ENCODE measurements around the gene TK1. TPM values are rescaled to one million over a fixed set of nuclear protein-coding genes. Genes with fewer than 3 reads are reported as not detected.

The TK1 gene
- polyA plus RNA-seq, 1 donor: 19.7 TPM

- no peaks in the 10 kb centered on the region for H3K36me3 ChIP-seq (ENCODE audit: control insufficient read depth, insufficient read depth, low read length)
- H3K9me3 ChIP-seq (ENCODE audit: control insufficient read depth, low read depth, low read length): peaks cover 5% of the 10 kb centered on the region
- H3K27me3 ChIP-seq (ENCODE audit: control insufficient read depth, insufficient read depth, low read length): peaks cover 39% of the 10 kb centered on the region
- no peak overlapping the region for H3K4me3 ChIP-seq (ENCODE audit: low read length)
- H3K27ac ChIP-seq (ENCODE audit: low read length): no peak overlapping the region
- peaks cover 5% of the 10 kb centered on the region for H3K4me1 ChIP-seq (ENCODE audit: control insufficient read depth, insufficient read depth, low read length)
- WGBS (ENCODE audit: insufficient coverage, low lambda C conversion rate): no CpG with 5 or more reads among the region's 13 CpGs
- no peak for DNase-seq
Observed at GRCh38 chr17:78230252-78230962, 43.6 kb upstream of the TK1 start.

GRCh38 chr17:78228176-78228575 is 41.3 kb upstream of the TK1 start:
- DNase-seq: no peak
- peaks cover 38% of the 10 kb centered on the region for H3K27me3 ChIP-seq (ENCODE audit: control insufficient read depth, insufficient read depth, low read length)
- no peak overlapping the region for H3K27ac ChIP-seq (ENCODE audit: low read length)
- WGBS (ENCODE audit: insufficient coverage, low lambda C conversion rate): no CpG with 5 or more reads among the region's 4 CpGs
- H3K36me3 ChIP-seq (ENCODE audit: control insufficient read depth, insufficient read depth, low read length): peaks cover 13% of the 10 kb centered on the region
- H3K4me1 ChIP-seq (ENCODE audit: control insufficient read depth, insufficient read depth, low read length): peaks cover 5% of the 10 kb centered on the region
- H3K4me3 ChIP-seq (ENCODE audit: low read length): no peak overlapping the region
- H3K9me3 ChIP-seq (ENCODE audit: control insufficient read depth, low read depth, low read length): peaks cover 5% of the 10 kb centered on the region

- Histone ChIP-seq H3K27ac (ENCODE audit: low read length) (no peak overlapping the region), H3K4me1 (ENCODE audit: control insufficient read depth, insufficient read depth, low read length) (peaks cover 5% of the 10 kb centered on the region), H3K27me3 (ENCODE audit: control insufficient read depth, insufficient read depth, low read length) (peaks cover 31% of the 10 kb centered on the region), H3K9me3 (ENCODE audit: control insufficient read depth, low read depth, low read length) (peaks cover 5% of the 10 kb centered on the region), H3K36me3 (ENCODE audit: control insufficient read depth, insufficient read depth, low read length) (peaks cover 15% of the 10 kb centered on the region), H3K4me3 (ENCODE audit: low read length) (no peak overlapping the region)
- no CpG with 5 or more reads among the region's 10 CpGs for WGBS (ENCODE audit: insufficient coverage, low lambda C conversion rate)
- no peak for DNase-seq
Observed at GRCh38 chr17:78227455-78227916, 40.6 kb upstream of the TK1 start.

- Histone ChIP-seq H3K9me3 (ENCODE audit: control insufficient read depth, low read depth, low read length) (peaks cover 2% of the 10 kb centered on the region), H3K27ac (ENCODE audit: low read length) (no peak overlapping the region), H3K27me3 (ENCODE audit: control insufficient read depth, insufficient read depth, low read length) (peaks cover 25% of the 10 kb centered on the region), H3K4me3 (ENCODE audit: low read length) (no peak overlapping the region), H3K36me3 (ENCODE audit: control insufficient read depth, insufficient read depth, low read length) (peaks cover 15% of the 10 kb centered on the region), H3K4me1 (ENCODE audit: control insufficient read depth, insufficient read depth, low read length) (peaks cover 3% of the 10 kb centered on the region)
- no peak for DNase-seq
- no CpG with 5 or more reads among the region's 20 CpGs for WGBS (ENCODE audit: insufficient coverage, low lambda C conversion rate)
Observed at GRCh38 chr17:78226759-78227454, 40.1 kb upstream of the TK1 start.

DNA sequence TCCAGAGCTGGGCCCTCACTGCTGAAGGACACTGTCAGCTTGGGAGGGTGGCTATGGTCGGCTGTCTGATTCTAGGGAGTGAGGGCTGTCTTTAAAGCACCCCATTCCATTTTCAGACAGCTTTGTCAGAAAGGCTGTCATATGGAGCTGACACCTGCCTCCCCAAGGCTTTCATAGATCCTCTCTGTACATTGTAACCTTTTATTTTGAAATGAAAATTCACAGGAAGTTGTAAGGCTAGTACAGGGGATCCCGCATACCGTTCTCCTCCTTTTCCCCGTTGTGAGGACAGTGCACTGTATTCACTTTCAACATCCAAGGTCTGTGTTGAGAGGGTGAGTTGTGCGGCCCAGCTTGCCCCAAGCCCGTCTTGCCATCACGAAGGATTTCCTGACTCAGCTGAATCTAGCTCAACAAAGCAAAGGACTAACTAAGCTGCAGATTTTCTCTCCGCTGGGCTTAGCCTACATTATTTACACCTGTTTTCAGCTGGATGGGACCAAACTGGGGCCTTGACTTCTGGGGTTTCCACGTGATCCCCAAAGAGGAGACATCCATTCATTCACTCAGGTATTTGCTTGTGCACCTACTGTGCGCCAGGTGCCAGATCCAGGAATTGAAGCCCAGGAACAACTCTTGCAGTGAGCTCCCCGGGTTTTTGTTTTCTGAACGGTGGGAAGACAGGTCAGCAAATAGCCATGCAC is 39.4 kb upstream of the TK1 start:
- Histone ChIP-seq H3K4me3 (ENCODE audit: low read length) (no peak overlapping the region), H3K4me1 (ENCODE audit: control insufficient read depth, insufficient read depth, low read length) (no peaks in the 10 kb centered on the region), H3K36me3 (ENCODE audit: control insufficient read depth, insufficient read depth, low read length) (peaks cover 17% of the 10 kb centered on the region), H3K27me3 (ENCODE audit: control insufficient read depth, insufficient read depth, low read length) (peaks cover 20% of the 10 kb centered on the region), H3K9me3 (ENCODE audit: control insufficient read depth, low read depth, low read length) (peaks cover 2% of the 10 kb centered on the region), H3K27ac (ENCODE audit: low read length) (no peak overlapping the region)
- 40% methylated on average over 2 of the region's 12 CpGs for WGBS (ENCODE audit: insufficient coverage, low lambda C conversion rate)
- no peak for DNase-seq

GRCh38 chr17:78225088-78225865 is 38.4 kb upstream of the TK1 start:
- H3K27me3 ChIP-seq (ENCODE audit: control insufficient read depth, insufficient read depth, low read length): peaks cover 11% of the 10 kb centered on the region
- no CpG with 5 or more reads among the region's 16 CpGs for WGBS (ENCODE audit: insufficient coverage, low lambda C conversion rate)
- H3K36me3 ChIP-seq (ENCODE audit: control insufficient read depth, insufficient read depth, low read length): peaks cover 19% of the 10 kb centered on the region
- H3K9me3 ChIP-seq (ENCODE audit: control insufficient read depth, low read depth, low read length): no peaks in the 10 kb centered on the region
- no peak overlapping the region for H3K27ac ChIP-seq (ENCODE audit: low read length)
- DNase-seq: no peak
- H3K4me3 ChIP-seq (ENCODE audit: low read length): no peak overlapping the region
- no peaks in the 10 kb centered on the region for H3K4me1 ChIP-seq (ENCODE audit: control insufficient read depth, insufficient read depth, low read length)

DNA sequence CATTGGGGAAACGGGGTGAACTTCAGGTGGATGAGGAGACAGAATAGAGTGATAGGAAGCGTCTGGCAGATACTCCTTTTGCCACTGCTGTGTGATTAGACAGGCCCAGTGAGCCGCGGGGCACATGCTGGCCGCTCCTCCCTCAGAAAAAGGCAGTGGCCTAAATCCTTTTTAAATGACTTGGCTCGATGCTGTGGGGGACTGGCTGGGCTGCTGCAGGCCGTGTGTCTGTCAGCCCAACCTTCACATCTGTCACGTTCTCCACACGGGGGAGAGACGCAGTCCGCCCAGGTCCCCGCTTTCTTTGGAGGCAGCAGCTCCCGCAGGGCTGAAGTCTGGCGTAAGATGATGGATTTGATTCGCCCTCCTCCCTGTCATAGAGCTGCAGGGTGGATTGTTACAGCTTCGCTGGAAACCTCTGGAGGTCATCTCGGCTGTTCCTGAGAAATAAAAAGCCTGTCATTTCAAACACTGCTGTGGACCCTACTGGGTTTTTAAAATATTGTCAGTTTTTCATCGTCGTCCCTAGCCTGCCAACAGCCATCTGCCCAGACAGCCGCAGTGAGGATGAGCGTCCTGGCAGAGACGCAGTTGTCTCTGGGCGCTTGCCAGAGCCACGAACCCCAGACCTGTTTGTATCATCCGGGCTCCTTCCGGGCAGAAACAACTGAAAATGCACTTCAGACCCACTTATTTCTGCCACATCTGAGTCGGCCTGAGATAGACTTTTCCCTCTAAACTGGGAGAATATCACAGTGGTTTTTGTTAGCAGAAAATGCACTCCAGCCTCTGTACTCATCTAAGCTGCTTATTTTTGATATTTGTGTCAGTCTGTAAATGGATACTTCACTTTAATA is 37.6 kb upstream of the TK1 start:
- H3K4me3 ChIP-seq (ENCODE audit: low read length): no peak overlapping the region
- DNase-seq: no peak
- H3K9me3 ChIP-seq (ENCODE audit: control insufficient read depth, low read depth, low read length): no peaks in the 10 kb centered on the region
- no CpG with 5 or more reads among the region's 27 CpGs for WGBS (ENCODE audit: insufficient coverage, low lambda C conversion rate)
- H3K27me3 ChIP-seq (ENCODE audit: control insufficient read depth, insufficient read depth, low read length): peaks cover 8% of the 10 kb centered on the region
- H3K36me3 ChIP-seq (ENCODE audit: control insufficient read depth, insufficient read depth, low read length): peaks cover 19% of the 10 kb centered on the region
- no peak overlapping the region for H3K27ac ChIP-seq (ENCODE audit: low read length)
- no peaks in the 10 kb centered on the region for H3K4me1 ChIP-seq (ENCODE audit: control insufficient read depth, insufficient read depth, low read length)

GRCh38 chr17:78223765-78224164 is 36.9 kb upstream of the TK1 start:
- no peaks in the 10 kb centered on the region for H3K9me3 ChIP-seq (ENCODE audit: control insufficient read depth, low read depth, low read length)
- no peak for DNase-seq
- peaks cover 19% of the 10 kb centered on the region for H3K36me3 ChIP-seq (ENCODE audit: control insufficient read depth, insufficient read depth, low read length)
- no peak overlapping the region for H3K27ac ChIP-seq (ENCODE audit: low read length)
- no CpG with 5 or more reads among the region's 3 CpGs for WGBS (ENCODE audit: insufficient coverage, low lambda C conversion rate)
- H3K4me1 ChIP-seq (ENCODE audit: control insufficient read depth, insufficient read depth, low read length): no peaks in the 10 kb centered on the region
- H3K27me3 ChIP-seq (ENCODE audit: control insufficient read depth, insufficient read depth, low read length): peaks cover 8% of the 10 kb centered on the region
- no peak overlapping the region for H3K4me3 ChIP-seq (ENCODE audit: low read length)

- WGBS (ENCODE audit: insufficient coverage, low lambda C conversion rate): no CpG with 5 or more reads among the region's 4 CpGs
- Histone ChIP-seq H3K27me3 (ENCODE audit: control insufficient read depth, insufficient read depth, low read length) (peaks cover 5% of the 10 kb centered on the region), H3K4me1 (ENCODE audit: control insufficient read depth, insufficient read depth, low read length) (no peaks in the 10 kb centered on the region), H3K36me3 (ENCODE audit: control insufficient read depth, insufficient read depth, low read length) (peaks cover 19% of the 10 kb centered on the region), H3K4me3 (ENCODE audit: low read length) (no peak overlapping the region), H3K9me3 (ENCODE audit: control insufficient read depth, low read depth, low read length) (no peaks in the 10 kb centered on the region), H3K27ac (ENCODE audit: low read length) (no peak overlapping the region)
- no peak for DNase-seq
Observed at GRCh38 chr17:78223061-78223460, 36.2 kb upstream of the TK1 start.
